ENCODE measurements around the gene WRAP73. TPM values are rescaled to one million over a fixed set of nuclear protein-coding genes. Genes with fewer than 3 reads are reported as not detected.

Gene WRAP73
- total and polyA plus RNA-seq, 2 experiments from 2014 or later: 14.7 to 28.8 TPM

- no peak for DNase-seq (ENCODE audit: low spot score)
- TF ChIP-seq EZH2phosphoT487 (IDR thresholded peaks at IDR 0.05; ENCODE audit: low read depth, severe bottlenecking, unreplicated experiment) (no peak), EZH2 (IDR thresholded peaks at IDR 0.05; ENCODE audit: borderline replicate concordance) (no peak), CTCF (IDR thresholded peaks at IDR 0.05; ENCODE audit: poor library complexity) (no peak)
- no peak overlapping the region for H3K4me3 ChIP-seq
- 56% methylated on average over 29 of the region's 29 CpGs for WGBS (ENCODE audit: low lambda C conversion rate, missing lambda C conversion rate)
- H3K27ac ChIP-seq: no peak overlapping the region
- H3K36me3 ChIP-seq (replicated peaks; ENCODE audit: insufficient read depth, low read depth): no peaks in the 10 kb centered on the region
- no peaks in the 10 kb centered on the region for H3K79me2 ChIP-seq
- no peaks in the 10 kb centered on the region for H3K9me3 ChIP-seq (ENCODE audit: low read depth)
- no peak overlapping the region for H2AFZ ChIP-seq
- H3K9me2 ChIP-seq (replicated peaks; ENCODE audit: insufficient read depth): no peaks in the 10 kb centered on the region
- H3K4me2 ChIP-seq: no peak overlapping the region
- no peaks in the 10 kb centered on the region for H4K20me1 ChIP-seq (ENCODE audit: insufficient read depth, poor library complexity, severe bottlenecking)
- no peaks in the 10 kb centered on the region for H3K4me1 ChIP-seq (ENCODE audit: insufficient read depth)
- H3K27me3 ChIP-seq: no peaks in the 10 kb centered on the region
Measured at GRCh38 chr1:3688356-3689137, 38.6 kb upstream of the WRAP73 start.

GRCh38 chr1:3687504-3687903 is 37.6 kb upstream of the WRAP73 start:
- 77% methylated on average over 8 of the region's 12 CpGs for WGBS (ENCODE audit: low lambda C conversion rate, missing lambda C conversion rate)
- Histone ChIP-seq H3K4me1 (ENCODE audit: insufficient read depth) (no peaks in the 10 kb centered on the region), H3K27ac (no peak overlapping the region), H3K9me3 (ENCODE audit: low read depth) (no peaks in the 10 kb centered on the region), H3K4me2 (no peak overlapping the region), H4K20me1 (ENCODE audit: insufficient read depth, poor library complexity, severe bottlenecking) (no peaks in the 10 kb centered on the region), H2AFZ (no peak overlapping the region), H3K36me3 (replicated peaks; ENCODE audit: insufficient read depth, low read depth) (no peaks in the 10 kb centered on the region), H3K27me3 (no peaks in the 10 kb centered on the region), H3K79me2 (no peaks in the 10 kb centered on the region), H3K4me3 (no peak overlapping the region), H3K9me2 (replicated peaks; ENCODE audit: insufficient read depth) (no peaks in the 10 kb centered on the region)
- TF ChIP-seq EZH2phosphoT487 (IDR thresholded peaks at IDR 0.05; ENCODE audit: low read depth, severe bottlenecking, unreplicated experiment): no peak
- TF ChIP-seq EZH2 (IDR thresholded peaks at IDR 0.05; ENCODE audit: borderline replicate concordance): no peak
- TF ChIP-seq CTCF (IDR thresholded peaks at IDR 0.05; ENCODE audit: poor library complexity): no peak
- no peak for DNase-seq (ENCODE audit: low spot score)

GRCh38 chr1:3685906-3686305 is 36.0 kb upstream of the WRAP73 start:
- no peak for DNase-seq (ENCODE audit: low spot score)
- no peaks in the 10 kb centered on the region for H3K36me3 ChIP-seq (replicated peaks; ENCODE audit: insufficient read depth, low read depth)
- TF ChIP-seq EZH2phosphoT487 (IDR thresholded peaks at IDR 0.05; ENCODE audit: low read depth, severe bottlenecking, unreplicated experiment) (no peak), EZH2 (IDR thresholded peaks at IDR 0.05; ENCODE audit: borderline replicate concordance) (no peak), CTCF (IDR thresholded peaks at IDR 0.05; ENCODE audit: poor library complexity) (no peak)
- H2AFZ ChIP-seq: no peak overlapping the region
- 90% methylated on average over 19 of the region's 19 CpGs for WGBS (ENCODE audit: low lambda C conversion rate, missing lambda C conversion rate)
- no peak overlapping the region for H3K27ac ChIP-seq
- no peak overlapping the region for H3K4me3 ChIP-seq
- no peaks in the 10 kb centered on the region for H3K9me2 ChIP-seq (replicated peaks; ENCODE audit: insufficient read depth)
- no peaks in the 10 kb centered on the region for H3K27me3 ChIP-seq
- no peak overlapping the region for H3K4me2 ChIP-seq
- no peaks in the 10 kb centered on the region for H3K4me1 ChIP-seq (ENCODE audit: insufficient read depth)
- no peaks in the 10 kb centered on the region for H4K20me1 ChIP-seq (ENCODE audit: insufficient read depth, poor library complexity, severe bottlenecking)
- no peaks in the 10 kb centered on the region for H3K79me2 ChIP-seq
- H3K9me3 ChIP-seq (ENCODE audit: low read depth): no peaks in the 10 kb centered on the region
